Endothelial cell (in vitro differentiated cells): ENCODE results near the gene CPT1C. TPM values are rescaled to one million over a fixed set of nuclear protein-coding genes. Genes with fewer than 3 reads are reported as not detected.

Experiments used
- DNase-seq: peaks from one replicate; pipeline ENCODE4 v3.0.0; 2021; ENCODE audit warnings: low spot score
- H3K27ac Mint-ChIP-seq: one replicate; pipeline ENCODE4 v1.8.0; 2021; ENCODE audit warnings: mixed read lengths, inconsistent platforms; ENCODE audit not compliant: unreplicated experiment
- H3K27me3 Mint-ChIP-seq: one replicate; pipeline ENCODE4 v1.8.0; 2021; ENCODE audit warnings: mild to moderate bottlenecking, moderate library complexity, mixed read lengths, inconsistent platforms; ENCODE audit not compliant: unreplicated experiment
- H3K36me3 Mint-ChIP-seq: one replicate; pipeline ENCODE4 v1.8.0; 2021; ENCODE audit warnings: mild to moderate bottlenecking, low read depth, mixed read lengths, inconsistent platforms; ENCODE audit not compliant: unreplicated experiment
- H3K4me1 Mint-ChIP-seq: one replicate; pipeline ENCODE4 v1.8.0; 2021; ENCODE audit warnings: mild to moderate bottlenecking, mixed read lengths, inconsistent platforms; ENCODE audit not compliant: unreplicated experiment
- H3K4me3 Mint-ChIP-seq: one replicate; pipeline ENCODE4 v1.8.0; 2021; ENCODE audit warnings: mild to moderate bottlenecking, mixed read lengths, inconsistent platforms; ENCODE audit not compliant: unreplicated experiment
- H3K9me3 Mint-ChIP-seq: one replicate; pipeline ENCODE4 v1.8.0; 2021; ENCODE audit warnings: mixed read lengths, inconsistent platforms; ENCODE audit not compliant: unreplicated experiment
- total RNA-seq: library from RNA; stranded (reverse); fragmentation: NEBNext Ultra II Directional; extraction: Animal tissue kit (Norgen Biotek cat#: 25700); gene quantifications from one replicate; pipeline ENCODE4 v1.2.1, GENCODE V29; 2021; ENCODE audit not compliant: unreplicated experiment
- TF ChIP-seq, protein P1 (sequence below): fragments of 200-600 bp; sonication (generic); IDR thresholded peaks from one replicate; pipeline ENCODE4 v1.5.0; 2021; ENCODE audit warnings: antibody characterized with exemption; ENCODE audit not compliant: unreplicated experiment

Gene CPT1C
- total RNA-seq, 1 donor from 2014 or later = 94.1 TPM

DNA sequence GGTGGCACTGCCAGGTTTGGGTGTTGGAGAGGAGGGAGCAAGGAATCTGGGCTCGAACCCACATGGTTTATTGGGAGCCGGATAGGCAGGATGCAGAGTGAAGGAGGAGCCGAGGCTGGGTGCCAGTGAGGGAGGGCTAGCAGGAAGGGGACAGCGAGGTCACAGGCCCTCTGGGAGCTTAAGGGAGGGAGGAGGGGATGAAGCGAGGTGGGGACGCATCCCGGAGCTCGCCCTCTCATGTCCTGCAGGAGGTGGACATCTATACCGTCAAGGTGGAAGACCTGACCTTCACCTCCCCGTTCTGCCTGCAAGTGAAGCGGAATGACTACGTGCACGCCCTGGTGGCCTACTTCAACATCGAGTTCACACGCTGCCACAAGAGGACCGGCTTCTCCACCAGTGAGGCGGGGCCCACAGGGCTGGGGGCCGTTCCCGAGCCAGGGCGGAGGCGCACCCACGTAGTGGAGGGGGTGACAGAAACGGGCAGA lies 5.0 kb upstream of the CPT1C start:
- Mint-ChIP-seq H3K4me3 (no peak overlapping the region), H3K9me3 (no peaks in the 10 kb centered on the region), H3K4me1 (peaks cover 44% of the 10 kb centered on the region), H3K27ac (peak overlapping the region; percentile 53), H3K27me3 (peaks cover 28% of the 10 kb centered on the region), H3K36me3 (peaks cover 34% of the 10 kb centered on the region)
- DNase-seq = no peak
- TF ChIP-seq, protein P1, sequence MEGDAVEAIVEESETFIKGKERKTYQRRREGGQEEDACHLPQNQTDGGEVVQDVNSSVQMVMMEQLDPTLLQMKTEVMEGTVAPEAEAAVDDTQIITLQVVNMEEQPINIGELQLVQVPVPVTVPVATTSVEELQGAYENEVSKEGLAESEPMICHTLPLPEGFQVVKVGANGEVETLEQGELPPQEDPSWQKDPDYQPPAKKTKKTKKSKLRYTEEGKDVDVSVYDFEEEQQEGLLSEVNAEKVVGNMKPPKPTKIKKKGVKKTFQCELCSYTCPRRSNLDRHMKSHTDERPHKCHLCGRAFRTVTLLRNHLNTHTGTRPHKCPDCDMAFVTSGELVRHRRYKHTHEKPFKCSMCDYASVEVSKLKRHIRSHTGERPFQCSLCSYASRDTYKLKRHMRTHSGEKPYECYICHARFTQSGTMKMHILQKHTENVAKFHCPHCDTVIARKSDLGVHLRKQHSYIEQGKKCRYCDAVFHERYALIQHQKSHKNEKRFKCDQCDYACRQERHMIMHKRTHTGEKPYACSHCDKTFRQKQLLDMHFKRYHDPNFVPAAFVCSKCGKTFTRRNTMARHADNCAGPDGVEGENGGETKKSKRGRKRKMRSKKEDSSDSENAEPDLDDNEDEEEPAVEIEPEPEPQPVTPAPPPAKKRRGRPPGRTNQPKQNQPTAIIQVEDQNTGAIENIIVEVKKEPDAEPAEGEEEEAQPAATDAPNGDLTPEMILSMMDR = no peak

DNA sequence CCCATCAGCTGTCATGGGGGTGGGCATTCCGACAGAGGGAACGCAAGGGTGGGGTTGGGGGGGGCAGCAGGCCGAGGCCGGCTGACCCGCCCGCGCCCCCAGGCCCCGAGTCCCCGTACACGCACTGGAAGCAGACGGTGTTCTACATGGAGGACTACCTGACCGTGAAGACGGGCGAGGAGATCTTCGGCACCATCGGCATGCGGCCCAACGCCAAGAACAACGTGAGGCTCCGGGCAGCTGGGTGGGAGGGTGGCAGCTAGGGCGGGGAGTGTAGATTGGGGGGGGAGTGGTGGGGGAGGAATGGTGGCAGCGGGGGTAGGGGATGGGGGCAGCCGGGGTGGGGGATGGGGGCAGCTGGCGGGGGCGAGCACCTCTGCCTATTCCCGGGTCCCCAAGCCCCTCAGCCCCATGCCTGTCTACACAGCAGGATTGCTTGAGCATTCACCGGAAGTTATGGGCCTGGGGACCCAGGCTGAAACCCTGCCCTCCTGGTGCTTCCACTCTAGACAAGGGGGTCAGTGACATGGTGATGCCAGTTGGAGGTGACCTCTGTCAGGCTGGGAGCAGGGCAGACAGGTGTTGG lies 4.3 kb upstream of the CPT1C start:
- H3K9me3 Mint-ChIP-seq = no peaks in the 10 kb centered on the region
- H3K4me3 Mint-ChIP-seq = peak overlapping the region; percentile 21
- peaks cover 31% of the 10 kb centered on the region for H3K36me3 Mint-ChIP-seq
- TF ChIP-seq, protein P1 = no peak
- H3K27ac Mint-ChIP-seq = peak overlapping the region; percentile 82
- peaks cover 30% of the 10 kb centered on the region for H3K27me3 Mint-ChIP-seq
- DNase-seq = no peak
- peaks cover 46% of the 10 kb centered on the region for H3K4me1 Mint-ChIP-seq

DNA sequence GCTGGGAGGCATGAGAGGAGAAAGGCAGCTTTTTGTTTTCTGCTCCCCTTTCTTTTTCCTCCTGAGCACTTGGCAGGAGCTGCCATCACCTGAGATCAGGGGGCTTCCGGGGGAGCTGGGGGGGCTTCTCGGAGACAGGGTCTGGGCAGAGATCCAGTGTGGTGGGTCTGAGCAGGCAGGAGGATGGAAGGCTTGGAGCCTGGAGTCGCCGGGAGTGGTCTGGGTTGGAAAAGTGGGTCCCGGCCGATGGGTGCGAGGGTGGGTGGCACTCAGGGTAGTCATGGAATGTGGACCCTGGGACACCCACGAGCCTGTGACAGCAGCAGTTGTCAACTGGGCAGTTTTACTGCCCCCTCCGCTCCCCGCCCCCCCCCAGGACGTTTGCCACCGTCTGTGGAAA lies 3.8 kb upstream of the CPT1C start:
- Mint-ChIP-seq H3K9me3 (no peaks in the 10 kb centered on the region), H3K27me3 (peaks cover 30% of the 10 kb centered on the region), H3K4me1 (peaks cover 46% of the 10 kb centered on the region), H3K4me3 (peak overlapping the region; percentile 21), H3K27ac (peak overlapping the region; percentile 96), H3K36me3 (peaks cover 31% of the 10 kb centered on the region)
- no peak for DNase-seq
- TF ChIP-seq, protein P1 = no peak

DNA sequence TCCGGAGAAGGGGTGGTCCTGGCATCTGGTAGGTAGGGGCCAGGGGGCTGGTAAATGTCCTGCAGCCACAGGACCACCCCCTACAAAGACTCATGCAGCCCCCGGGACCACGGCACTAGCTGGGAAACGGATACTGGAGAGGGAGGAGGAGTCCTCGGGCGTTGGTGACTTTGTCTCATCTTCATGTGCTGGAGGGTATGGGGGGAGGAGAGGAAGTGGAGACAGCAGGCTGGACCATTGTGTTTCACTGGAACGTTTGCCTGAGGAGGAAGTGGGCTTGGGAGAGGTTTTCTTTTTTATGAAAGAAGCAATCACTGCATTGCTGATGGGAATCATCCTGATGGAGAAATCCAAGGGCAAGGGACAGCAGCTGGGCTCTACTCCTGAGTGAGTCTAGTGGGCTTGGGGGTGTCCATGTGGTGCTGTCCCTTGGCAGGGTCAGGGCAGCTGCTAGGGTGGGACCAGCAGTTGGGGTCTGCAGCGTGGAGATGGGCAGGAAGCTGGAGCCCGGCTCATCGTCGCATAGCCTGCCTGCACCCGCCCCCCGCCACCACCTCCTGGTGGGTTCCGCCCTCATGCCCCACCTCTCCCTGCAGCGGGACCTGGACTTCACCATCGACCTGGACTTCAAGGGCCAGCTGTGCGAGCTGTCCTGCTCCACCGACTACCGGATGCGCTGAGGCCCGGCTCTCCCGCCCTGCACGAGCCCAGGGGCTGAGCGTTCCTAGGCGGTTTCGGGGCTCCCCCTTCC lies 3.2 kb upstream of the CPT1C start:
- TF ChIP-seq, protein P1 = no peak
- H3K4me1 Mint-ChIP-seq = peaks cover 46% of the 10 kb centered on the region
- H3K4me3 Mint-ChIP-seq = peak overlapping the region; percentile 77
- no peak for DNase-seq
- peaks cover 32% of the 10 kb centered on the region for H3K36me3 Mint-ChIP-seq
- H3K27me3 Mint-ChIP-seq = peaks cover 30% of the 10 kb centered on the region
- no peaks in the 10 kb centered on the region for H3K9me3 Mint-ChIP-seq
- peak overlapping the region; percentile 96 for H3K27ac Mint-ChIP-seq
